Subcutaneous abdominal adipose tissue (tissue), 5 donors: ENCODE results near the gene ROBO2.
A peak's percentile ranks its signal among the peaks of the same experiment; 100 is the strongest.

Experiments
- H3K27ac ChIP-seq: one replicate; pipeline ENCODE4 v1.7.0; 2013; ENCODE audit warnings: low read depth, mild to moderate bottlenecking, inconsistent platforms, low read length, moderate library complexity
- H3K27me3 ChIP-seq, 5 donors: one replicate each; pipeline ENCODE4 v1.7.0; 2013; ENCODE audit warnings: low read length in 5 of 5, inconsistent platforms in 1 of 5; ENCODE audit not compliant: control insufficient read depth in 5 of 5, insufficient read depth in 4 of 5
- H3K36me3 ChIP-seq, 5 donors: one replicate each; pipeline ENCODE4 v1.7.0; 2013; ENCODE audit warnings: low read length in 5 of 5; ENCODE audit not compliant: control insufficient read depth in 5 of 5, insufficient read depth in 5 of 5
- H3K4me1 ChIP-seq, 5 donors: one replicate each; pipeline ENCODE4 v1.7.0; 2013; ENCODE audit warnings: low read length in 5 of 5, mild to moderate bottlenecking in 3 of 5, moderate library complexity in 1 of 5; ENCODE audit not compliant: control insufficient read depth in 5 of 5, insufficient read depth in 5 of 5
- H3K4me3 ChIP-seq, 5 donors: one replicate each; pipeline ENCODE4 v1.7.0; 2013; ENCODE audit warnings: low read length in 5 of 5, low read depth in 1 of 5
- H3K9ac ChIP-seq, 5 donors: one replicate each; pipeline ENCODE4 v1.7.0; 2013; ENCODE audit warnings: low read length in 5 of 5, mild to moderate bottlenecking in 4 of 5, moderate library complexity in 3 of 5
- H3K9me3 ChIP-seq, 5 donors: one replicate each; pipeline ENCODE4 v1.7.0; 2013; ENCODE audit warnings: low read length in 5 of 5; ENCODE audit not compliant: control insufficient read depth in 5 of 5
- donor health status: healthy.
- donor health status: healthy.
- donor health status: healthy.
- donor health status: healthy.
- donor health status: healthy.

ROBO2 gene

DNA sequence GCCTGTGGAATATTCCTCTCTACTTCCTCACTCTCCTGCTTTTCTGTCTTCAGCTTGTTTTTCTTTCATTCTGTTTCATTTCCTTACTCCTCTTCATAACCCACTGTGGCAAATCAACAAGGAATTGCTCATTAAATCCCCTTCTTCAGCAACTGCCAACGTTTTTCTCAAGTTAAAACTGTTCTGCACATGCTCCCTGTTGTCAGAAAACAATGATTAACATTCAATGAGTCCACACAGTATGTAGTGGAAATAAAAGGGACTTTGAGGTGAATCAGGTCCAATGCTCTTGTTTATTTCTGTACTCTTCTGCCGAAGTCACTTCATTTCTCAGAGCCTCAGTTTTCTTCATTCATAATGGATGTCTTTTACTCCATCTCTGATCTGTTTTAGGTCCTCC, 11.9 kb upstream of the ROBO2 start:
- H3K4me3 ChIP-seq = no peak overlapping the region
- H3K36me3 ChIP-seq = no peaks in the 10 kb centered on the region
- no peak overlapping the region for H3K27ac ChIP-seq
- H3K4me1 ChIP-seq = no peaks in the 10 kb centered on the region
- H3K9me3 ChIP-seq = no peaks in the 10 kb centered on the region
- H3K27me3 ChIP-seq = no peaks in the 10 kb centered on the region
- no peak overlapping the region for H3K9ac ChIP-seq

DNA sequence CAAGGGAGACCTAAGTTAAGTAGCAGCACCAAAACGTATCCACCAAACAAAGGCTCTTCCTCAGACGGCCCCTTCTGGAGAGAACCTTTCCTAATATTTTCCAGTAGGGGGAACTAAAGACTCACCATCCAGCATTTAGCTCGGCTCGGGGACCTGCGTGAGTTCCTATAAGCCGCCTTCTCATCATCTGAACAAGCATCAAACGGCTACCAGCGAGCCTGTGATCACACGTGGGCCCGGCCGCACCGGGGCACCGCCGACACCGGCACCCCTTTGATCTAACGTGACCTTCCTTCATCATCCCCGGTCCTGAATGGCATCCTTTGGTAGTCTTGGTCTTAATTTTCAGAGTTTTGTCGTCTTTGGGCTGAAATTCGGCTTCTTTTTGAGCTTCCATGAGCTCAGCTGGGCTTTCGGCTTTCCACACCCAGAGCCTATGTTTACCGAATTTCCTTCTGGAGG, 1.4 kb upstream of the ROBO2 start:
- no peak overlapping the region for H3K27ac ChIP-seq
- peaks cover 13 to 32% (median 19%) of the 10 kb centered on the region in 5 donors for H3K27me3 ChIP-seq
- no peaks in the 10 kb centered on the region for H3K36me3 ChIP-seq
- peak overlapping the region in 4 of 5 donors; percentile 42 to 55 (median 54) for H3K4me3 ChIP-seq
- H3K4me1 ChIP-seq = peaks cover 0 to 20% (median 17%) of the 10 kb centered on the region in 5 donors
- peak overlapping the region in 1 of 5 donors; percentile 37 for H3K9ac ChIP-seq
- no peaks in the 10 kb centered on the region for H3K9me3 ChIP-seq

GRCh38 chr3:77038930-77039605, 831 bp upstream of the ROBO2 start:
- H3K9ac ChIP-seq = peak overlapping the region in 1 of 5 donors; percentile 37
- no peak overlapping the region for H3K27ac ChIP-seq
- H3K27me3 ChIP-seq = peaks cover 13 to 32% (median 19%) of the 10 kb centered on the region in 5 donors
- no peaks in the 10 kb centered on the region for H3K9me3 ChIP-seq
- H3K4me3 ChIP-seq = peak overlapping the region; percentile 36 to 55 (median 53)
- H3K4me1 ChIP-seq = peaks cover 0 to 20% (median 17%) of the 10 kb centered on the region in 5 donors
- H3K36me3 ChIP-seq = no peaks in the 10 kb centered on the region

DNA sequence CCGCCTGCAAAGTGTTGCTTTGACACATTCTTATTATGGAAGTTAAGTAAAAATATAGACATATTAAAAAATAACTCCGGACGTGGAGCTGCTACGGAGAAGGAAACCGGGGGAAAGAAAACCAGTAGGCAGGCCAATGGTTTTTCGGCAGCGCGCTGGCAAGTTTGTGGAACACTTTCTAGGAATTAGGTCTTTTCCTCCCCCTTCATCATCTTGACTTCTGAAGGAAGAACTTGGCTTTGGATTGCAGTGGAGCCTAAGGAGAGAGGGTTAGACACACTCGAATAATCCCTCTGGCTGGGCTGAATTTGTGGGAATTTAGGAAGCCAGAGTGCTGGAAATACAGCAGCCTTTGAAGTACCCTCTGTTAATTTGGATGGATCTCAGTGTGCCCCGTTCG, 317 bp downstream of the ROBO2 start:
- H3K9ac ChIP-seq = no peak overlapping the region
- no peak overlapping the region for H3K27ac ChIP-seq
- no peaks in the 10 kb centered on the region for H3K36me3 ChIP-seq
- H3K4me1 ChIP-seq = peaks cover 0 to 20% (median 17%) of the 10 kb centered on the region in 5 donors
- peaks cover 13 to 32% (median 19%) of the 10 kb centered on the region in 5 donors for H3K27me3 ChIP-seq
- no peaks in the 10 kb centered on the region for H3K9me3 ChIP-seq
- H3K4me3 ChIP-seq = peak overlapping the region; percentile 35 to 54 (median 50)

GRCh38 chr3:77040926-77041722, 1.2 kb downstream of the ROBO2 start:
- Histone ChIP-seq H3K27ac (no peak overlapping the region), H3K4me3 (no peak overlapping the region), H3K9me3 (no peaks in the 10 kb centered on the region), H3K27me3 (peaks cover 13 to 32% (median 19%) of the 10 kb centered on the region in 5 donors), H3K4me1 (peaks cover 0 to 20% (median 17%) of the 10 kb centered on the region in 5 donors), H3K36me3 (no peaks in the 10 kb centered on the region), H3K9ac (no peak overlapping the region)

DNA sequence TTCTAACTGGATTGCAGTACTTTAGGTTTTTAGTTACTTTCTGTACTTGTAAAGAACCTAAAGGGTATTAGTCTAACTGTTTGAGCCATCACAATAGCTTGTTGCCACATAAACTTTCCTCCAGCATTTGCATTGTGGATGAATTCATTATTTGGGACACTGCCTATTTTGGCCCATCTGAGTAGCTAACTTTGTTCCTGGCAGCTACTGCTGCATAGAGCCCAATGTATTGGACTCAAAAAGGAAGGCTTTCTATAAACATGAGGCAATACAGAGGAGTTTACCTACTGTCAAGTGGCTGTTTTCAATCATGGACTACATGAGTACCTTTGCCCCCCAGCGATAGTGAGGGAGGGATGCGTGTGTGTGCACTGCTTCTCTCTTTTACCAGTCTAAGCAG, 1.9 kb downstream of the ROBO2 start:
- H3K27ac ChIP-seq = no peak overlapping the region
- no peak overlapping the region for H3K4me3 ChIP-seq
- peaks cover 13 to 32% (median 19%) of the 10 kb centered on the region in 5 donors for H3K27me3 ChIP-seq
- H3K9ac ChIP-seq = no peak overlapping the region
- peaks cover 0 to 20% (median 17%) of the 10 kb centered on the region in 5 donors for H3K4me1 ChIP-seq
- no peaks in the 10 kb centered on the region for H3K36me3 ChIP-seq
- no peaks in the 10 kb centered on the region for H3K9me3 ChIP-seq

GRCh38 chr3:77042343-77042742, 2.4 kb downstream of the ROBO2 start:
- Histone ChIP-seq H3K9me3 (no peaks in the 10 kb centered on the region), H3K4me1 (peaks cover 0 to 20% (median 17%) of the 10 kb centered on the region in 5 donors), H3K27ac (no peak overlapping the region), H3K4me3 (no peak overlapping the region), H3K36me3 (no peaks in the 10 kb centered on the region), H3K27me3 (peaks cover 13 to 32% (median 19%) of the 10 kb centered on the region in 5 donors), H3K9ac (no peak overlapping the region)

DNA sequence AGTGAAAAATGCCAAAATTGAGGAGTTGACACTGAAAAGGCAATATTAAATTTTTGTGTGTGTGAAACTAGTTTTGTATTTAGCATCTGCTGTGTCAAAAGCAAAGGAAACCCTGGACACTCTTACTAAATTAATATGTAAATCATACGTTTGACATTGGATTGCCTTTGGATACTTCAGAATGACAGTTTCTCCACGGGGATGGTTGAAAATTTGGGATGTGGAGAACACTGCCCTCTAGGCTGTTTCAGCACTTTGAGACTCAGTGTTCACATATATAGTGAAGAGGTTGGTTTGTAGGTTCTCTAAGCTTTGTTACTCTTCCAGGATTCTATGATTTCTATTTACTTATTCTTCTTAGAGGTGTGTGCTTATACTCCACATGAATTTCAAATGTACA, 3.0 kb downstream of the ROBO2 start:
- Histone ChIP-seq H3K4me3 (no peak overlapping the region), H3K4me1 (peaks cover 0 to 20% (median 17%) of the 10 kb centered on the region in 5 donors), H3K9ac (no peak overlapping the region), H3K27ac (no peak overlapping the region), H3K36me3 (no peaks in the 10 kb centered on the region), H3K27me3 (peaks cover 13 to 32% (median 19%) of the 10 kb centered on the region in 5 donors), H3K9me3 (no peaks in the 10 kb centered on the region)

- no peak overlapping the region for H3K27ac ChIP-seq
- no peak overlapping the region for H3K9ac ChIP-seq
- no peaks in the 10 kb centered on the region for H3K9me3 ChIP-seq
- no peaks in the 10 kb centered on the region for H3K36me3 ChIP-seq
- H3K27me3 ChIP-seq = peaks cover 4 to 15% (median 9%) of the 10 kb centered on the region in 5 donors
- H3K4me3 ChIP-seq = no peak overlapping the region
- no peaks in the 10 kb centered on the region for H3K4me1 ChIP-seq
Measured at GRCh38 chr3:77045686-77046085, 5.8 kb downstream of the ROBO2 start.

DNA sequence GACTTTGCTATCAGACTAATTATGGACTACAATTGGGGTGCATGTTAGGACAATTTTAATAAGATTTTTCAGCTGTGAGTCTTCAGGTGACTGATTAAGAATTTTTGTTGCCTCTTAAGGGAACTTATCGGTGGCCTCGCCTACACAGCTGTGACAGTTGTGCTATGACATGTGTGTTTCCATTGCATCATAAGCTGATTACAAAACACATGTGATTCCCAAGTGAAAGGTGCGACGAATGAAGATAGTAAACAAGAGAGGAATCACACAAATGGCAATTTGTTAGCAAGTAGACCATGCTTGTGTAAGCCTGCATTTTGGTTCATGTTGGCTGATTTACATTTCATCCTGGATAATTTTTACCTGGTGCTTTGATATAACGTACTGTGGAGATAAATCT, 8.3 kb downstream of the ROBO2 start:
- no peak overlapping the region for H3K4me3 ChIP-seq
- H3K4me1 ChIP-seq = no peaks in the 10 kb centered on the region
- no peaks in the 10 kb centered on the region for H3K27me3 ChIP-seq
- no peaks in the 10 kb centered on the region for H3K36me3 ChIP-seq
- H3K9ac ChIP-seq = no peak overlapping the region
- no peak overlapping the region for H3K27ac ChIP-seq
- H3K9me3 ChIP-seq = no peaks in the 10 kb centered on the region
